ENCODE data around the gene SNU13.
"Not testable (repeated sequence)": the region's sequence is repeated elsewhere in the genome, so short reads cannot be mapped to it uniquely, and the experiment has no call there.

- not testable (repeated sequence) for TF ChIP-seq CTCF (conservative IDR thresholded peaks at IDR 0.05 in 1 of 2, IDR thresholded peaks at IDR 0.05 in 1 of 2; ENCODE audit: low read depth in 1 of 2, low read length in 2 of 2); EZH2 (IDR thresholded peaks at IDR 0.05; ENCODE audit: low read length, missing control alignments)
Observed at GRCh38 chr22:41634610-41635009, 54.1 kb downstream of the SNU13 start.

Data from fibroblast of lung (primary cell).